ENCODE results near the gene SMARCD3. TPM values are rescaled to one million over a fixed set of nuclear protein-coding genes. Genes with fewer than 3 reads are reported as not detected.

SMARCD3 gene
- total and polyA plus RNA-seq, 2 donors (not counting 1 experiment from before 2014, with no cell fraction given): 23.8 to 30.7 TPM

- peaks cover 30% of the 10 kb centered on the region for H3K79me2 ChIP-seq (ENCODE audit: control insufficient read depth, insufficient read depth, low read length)
These were observed 8.0 kb downstream of the SMARCD3 start for GRCh38 chr7:151240536-151240935.

GRCh38 chr7:151239837-151240459 is 8.5 kb downstream of the SMARCD3 start:
- no peak overlapping the region for H3K4me3 ChIP-seq (replicated peaks in 1 of 4; ENCODE audit: control extremely low read depth in 1 of 4, insufficient read depth in 1 of 4, low read depth in 3 of 4, low read length in 4 of 4)
- H4K20me1 ChIP-seq (ENCODE audit: control insufficient read depth, extremely low read depth, insufficient read depth, low read length): no peaks in the 10 kb centered on the region
- no peak for DNase-seq (ENCODE audit: low read depth in 2 of 2)
- H3K9me3 ChIP-seq (ENCODE audit: control insufficient read depth, insufficient read depth, low read depth, low read length): no peaks in the 10 kb centered on the region
- no peak overlapping the region for H3K27ac ChIP-seq (ENCODE audit: insufficient read depth, low read length)
- H3K9ac ChIP-seq (ENCODE audit: insufficient read depth, low read length): no peak overlapping the region
- no peak for TF ChIP-seq CTCF (conservative IDR thresholded peaks at IDR 0.05 in 1 of 2, IDR thresholded peaks at IDR 0.05 in 1 of 2; ENCODE audit: low read depth in 1 of 2, low read length in 2 of 2)
- TF ChIP-seq EZH2 (IDR thresholded peaks at IDR 0.05; ENCODE audit: low read length, missing control alignments): no peak
- H3K27me3 ChIP-seq (ENCODE audit: control insufficient read depth, insufficient read depth, low read length): no peaks in the 10 kb centered on the region
- H3K4me2 ChIP-seq (ENCODE audit: extremely low read depth, insufficient read depth, low read length): no peak overlapping the region
- peaks cover 36% of the 10 kb centered on the region for H3K79me2 ChIP-seq (ENCODE audit: control insufficient read depth, insufficient read depth, low read length)
- no peak overlapping the region for H2AFZ ChIP-seq (ENCODE audit: low read length)
- peaks cover 34% of the 10 kb centered on the region for H3K36me3 ChIP-seq (ENCODE audit: control insufficient read depth, insufficient read depth, low read length)
- peaks cover 6% of the 10 kb centered on the region for H3K4me1 ChIP-seq (ENCODE audit: control insufficient read depth, extremely low read depth, insufficient read depth, low read length)

More at GRCh38 chr7:151240536-151240935, 8.0 kb downstream of the SMARCD3 start:
- Histone ChIP-seq H3K27me3 (ENCODE audit: control insufficient read depth, insufficient read depth, low read length) (no peaks in the 10 kb centered on the region), H3K4me3 (replicated peaks in 1 of 4; ENCODE audit: control extremely low read depth in 1 of 4, insufficient read depth in 1 of 4, low read depth in 3 of 4, low read length in 4 of 4) (no peak overlapping the region), H3K9me3 (ENCODE audit: control insufficient read depth, insufficient read depth, low read depth, low read length) (no peaks in the 10 kb centered on the region), H4K20me1 (ENCODE audit: control insufficient read depth, extremely low read depth, insufficient read depth, low read length) (no peaks in the 10 kb centered on the region), H3K36me3 (ENCODE audit: control insufficient read depth, insufficient read depth, low read length) (peaks cover 34% of the 10 kb centered on the region), H3K9ac (ENCODE audit: insufficient read depth, low read length) (no peak overlapping the region), H3K4me2 (ENCODE audit: extremely low read depth, insufficient read depth, low read length) (no peak overlapping the region), H3K4me1 (ENCODE audit: control insufficient read depth, extremely low read depth, insufficient read depth, low read length) (peaks cover 10% of the 10 kb centered on the region), H3K27ac (ENCODE audit: insufficient read depth, low read length) (no peak overlapping the region), H2AFZ (ENCODE audit: low read length) (no peak overlapping the region)
- no peak for TF ChIP-seq CTCF (conservative IDR thresholded peaks at IDR 0.05 in 1 of 2, IDR thresholded peaks at IDR 0.05 in 1 of 2; ENCODE audit: low read depth in 1 of 2, low read length in 2 of 2)
- TF ChIP-seq EZH2 (IDR thresholded peaks at IDR 0.05; ENCODE audit: low read length, missing control alignments): no peak
- DNase-seq (ENCODE audit: low read depth in 2 of 2): no peak

GRCh38 chr7:151238924-151239836 is 9.3 kb downstream of the SMARCD3 start:
- Histone ChIP-seq H3K27me3 (ENCODE audit: control insufficient read depth, insufficient read depth, low read length) (no peaks in the 10 kb centered on the region), H3K9me3 (ENCODE audit: control insufficient read depth, insufficient read depth, low read depth, low read length) (no peaks in the 10 kb centered on the region), H3K4me2 (ENCODE audit: extremely low read depth, insufficient read depth, low read length) (no peak overlapping the region), H4K20me1 (ENCODE audit: control insufficient read depth, extremely low read depth, insufficient read depth, low read length) (no peaks in the 10 kb centered on the region), H3K79me2 (ENCODE audit: control insufficient read depth, insufficient read depth, low read length) (peaks cover 43% of the 10 kb centered on the region), H3K27ac (ENCODE audit: insufficient read depth, low read length) (no peak overlapping the region), H3K36me3 (ENCODE audit: control insufficient read depth, insufficient read depth, low read length) (peaks cover 34% of the 10 kb centered on the region), H3K4me3 (replicated peaks in 1 of 4; ENCODE audit: control extremely low read depth in 1 of 4, insufficient read depth in 1 of 4, low read depth in 3 of 4, low read length in 4 of 4) (no peak overlapping the region), H3K4me1 (ENCODE audit: control insufficient read depth, extremely low read depth, insufficient read depth, low read length) (no peaks in the 10 kb centered on the region), H2AFZ (ENCODE audit: low read length) (no peak overlapping the region), H3K9ac (ENCODE audit: insufficient read depth, low read length) (peak overlapping the region; percentile 2)
- DNase-seq (ENCODE audit: low read depth in 2 of 2): no peak
- TF ChIP-seq CTCF (conservative IDR thresholded peaks at IDR 0.05 in 1 of 2, IDR thresholded peaks at IDR 0.05 in 1 of 2; ENCODE audit: low read depth in 1 of 2, low read length in 2 of 2): no peak
- TF ChIP-seq EZH2 (IDR thresholded peaks at IDR 0.05; ENCODE audit: low read length, missing control alignments): no peak
